ENCODE results near the gene GAMT. TPM values are rescaled to one million over a fixed set of nuclear protein-coding genes. Genes with fewer than 3 reads are reported as not detected.

The GAMT gene
- total RNA-seq, 1 donor from 2014 or later, result 30.9 TPM

DNA sequence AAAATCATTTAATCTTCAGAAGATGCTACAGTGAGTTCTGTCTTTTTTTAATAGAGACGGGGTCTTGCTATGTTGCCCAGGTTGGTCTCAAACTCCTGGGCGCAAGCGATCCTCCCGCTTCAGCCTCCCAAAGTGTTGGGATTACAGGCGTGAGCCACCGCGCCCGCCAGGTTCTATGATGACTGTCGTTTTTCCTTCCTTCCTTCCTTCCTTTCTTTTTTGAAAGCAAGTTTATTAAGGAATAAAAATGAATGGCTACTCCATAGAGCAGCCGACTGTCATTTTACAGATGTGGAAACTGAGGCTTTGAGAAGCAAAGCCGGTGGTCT lies 511 bp upstream of the GAMT start:
- intact Hi-C loops (cut with micrococcal nuclease), result no loop called here

GRCh38 chr19:1400281-1401137 lies 833 bp downstream of the GAMT start:
- intact Hi-C loops (cut with micrococcal nuclease), result no loop called here

DNA sequence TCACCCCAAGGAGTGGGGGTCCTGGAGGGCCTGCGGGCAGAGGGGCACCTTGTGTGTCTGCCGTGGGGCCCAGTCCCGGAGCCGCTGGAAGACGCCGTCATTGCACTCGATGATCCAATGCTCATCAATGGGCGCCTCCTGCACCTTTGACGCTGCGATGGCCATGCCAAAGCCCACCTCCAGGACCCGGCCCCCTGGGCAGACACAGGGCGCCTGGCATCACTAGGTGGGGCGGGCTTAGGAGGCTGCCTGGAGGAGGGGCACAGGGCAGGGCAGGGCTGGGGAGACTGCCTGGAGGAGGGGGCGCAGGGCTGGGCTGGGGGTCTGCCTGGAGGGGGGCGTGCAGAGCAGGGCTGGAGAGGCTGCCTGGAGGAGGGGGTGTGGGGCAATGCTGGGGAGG lies 1.6 kb downstream of the GAMT start:
- intact Hi-C loops (cut with micrococcal nuclease), result no loop called here

DNA sequence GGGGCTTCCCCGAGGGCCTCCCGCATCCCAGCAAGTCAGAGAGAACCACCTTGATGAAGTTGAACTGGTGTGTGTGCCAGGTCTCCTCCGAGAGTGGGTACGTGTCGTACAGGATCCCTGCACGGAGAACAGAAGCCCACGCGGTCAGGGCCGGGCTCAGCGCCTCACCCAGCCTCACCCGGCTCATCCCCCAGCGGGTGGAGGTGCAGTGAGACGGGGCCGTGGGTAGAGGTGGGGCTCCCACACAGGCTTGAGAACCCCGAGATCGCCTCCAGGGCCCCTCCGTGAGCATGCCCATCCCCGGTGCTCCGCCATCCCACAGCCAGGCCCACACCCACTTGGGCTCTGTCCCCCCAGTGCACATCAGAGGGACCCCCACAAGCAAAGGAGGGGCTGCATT lies 2.3 kb downstream of the GAMT start:
- intact Hi-C loops (cut with micrococcal nuclease), result no loop called here

DNA sequence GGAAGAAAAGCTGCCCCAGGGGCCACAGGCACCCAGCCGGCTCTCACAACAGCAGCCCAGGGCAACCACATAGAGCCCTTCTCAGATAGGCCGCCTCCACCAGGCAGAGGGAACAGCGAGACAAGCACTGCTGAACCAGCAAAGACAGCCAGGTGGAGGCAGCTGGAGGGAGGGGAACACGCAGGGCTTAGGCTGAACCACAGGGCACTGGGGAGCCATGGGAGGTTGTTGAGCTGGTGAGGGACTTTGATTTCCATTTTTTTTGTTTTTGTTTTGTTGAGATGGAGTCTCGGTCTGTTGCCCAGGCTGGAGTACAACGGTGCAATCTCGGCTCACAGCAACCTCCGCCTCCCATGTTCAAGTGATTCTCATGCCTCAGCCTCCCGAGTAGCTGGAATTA lies 3.5 kb downstream of the GAMT start:
- intact Hi-C loops (cut with micrococcal nuclease), result no loop called here

DNA sequence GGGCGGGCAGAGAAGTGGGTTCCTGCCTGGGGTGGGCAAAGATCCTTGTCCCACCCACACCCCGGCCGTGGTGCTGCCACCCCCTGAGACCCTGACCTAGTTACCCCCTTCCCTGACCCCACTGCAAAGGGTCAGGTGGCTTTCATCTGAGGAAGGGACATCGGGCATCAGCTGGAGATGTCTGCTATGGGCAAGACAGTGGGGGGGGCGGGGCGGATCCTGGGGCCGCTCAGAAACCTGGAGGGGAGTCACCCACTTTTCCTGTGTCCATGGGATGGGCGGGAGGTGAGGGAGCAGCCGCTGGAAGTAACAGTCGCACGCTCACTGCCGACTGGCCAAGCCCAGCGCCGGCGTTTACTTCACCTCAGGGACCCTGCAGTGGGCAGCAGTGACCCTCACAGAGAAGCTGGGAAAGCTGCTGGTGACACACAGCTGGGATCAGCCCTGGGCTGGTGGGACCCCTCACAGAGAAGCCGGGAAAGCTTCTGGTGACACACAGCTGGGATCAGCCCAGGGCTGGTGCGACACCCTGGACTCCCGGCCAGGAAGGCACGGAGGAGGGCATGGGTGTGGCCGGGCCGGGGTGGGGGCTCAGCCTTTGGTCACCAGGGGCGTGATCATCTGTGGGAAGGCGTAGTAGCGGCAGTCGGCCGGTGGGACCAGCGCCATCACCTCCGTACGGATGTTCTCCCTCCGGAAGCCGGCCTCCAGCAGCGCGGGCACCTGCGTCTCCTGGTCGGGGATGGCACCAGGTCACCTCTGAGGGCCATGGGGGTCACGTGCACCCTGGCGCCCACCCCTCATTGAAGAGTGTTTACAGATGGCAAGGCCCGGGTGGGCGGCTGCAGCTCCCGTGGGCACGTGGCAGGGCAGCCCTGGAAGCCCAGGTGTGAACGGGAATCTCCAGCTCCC lies 4.3 kb downstream of the GAMT start:
- intact Hi-C loops (cut with micrococcal nuclease), result no loop called here

GRCh38 chr19:1396019-1396767 lies 5.1 kb downstream of the GAMT start:
- intact Hi-C loops (cut with micrococcal nuclease), result no loop called here

GRCh38 chr19:1395194-1396018 lies 5.9 kb downstream of the GAMT start:
- intact Hi-C loops (cut with micrococcal nuclease), result no loop called here

GRCh38 chr19:1394252-1395193 lies 6.8 kb downstream of the GAMT start:
- intact Hi-C loops (cut with micrococcal nuclease), result no loop called here

- intact Hi-C loops (cut with micrococcal nuclease), result no loop called here
Measured at GRCh38 chr19:1393841-1394240, 7.5 kb downstream of the GAMT start.

- intact Hi-C loops (cut with micrococcal nuclease), result no loop called here
Measured at GRCh38 chr19:1392939-1393530, 8.3 kb downstream of the GAMT start.

- intact Hi-C loops (cut with micrococcal nuclease), result no loop called here
Measured at GRCh38 chr19:1392407-1392806, 8.9 kb downstream of the GAMT start.

DNA sequence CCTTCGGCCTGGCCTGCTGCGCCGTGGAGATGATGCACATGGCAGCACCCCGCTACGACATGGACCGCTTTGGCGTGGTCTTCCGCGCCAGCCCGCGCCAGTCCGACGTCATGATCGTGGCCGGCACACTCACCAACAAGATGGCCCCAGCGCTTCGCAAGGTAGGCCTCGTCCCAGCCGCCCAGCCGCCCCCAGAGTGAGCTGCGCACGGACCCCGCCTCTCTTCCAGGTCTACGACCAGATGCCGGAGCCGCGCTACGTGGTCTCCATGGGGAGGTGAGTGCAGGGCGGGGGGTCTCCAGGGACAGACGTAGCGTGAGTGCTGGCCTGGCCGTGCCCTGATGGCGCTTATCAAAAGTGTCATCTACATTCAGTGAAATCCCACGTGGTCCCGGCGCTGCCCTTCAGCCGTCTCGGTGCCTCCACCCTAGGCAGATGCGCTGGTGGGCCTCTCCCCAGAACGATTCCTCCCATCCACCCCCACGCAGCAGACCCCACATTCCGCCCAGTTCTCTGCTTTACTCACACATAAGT lies 10.4 kb downstream of the GAMT start:
- intact Hi-C loops (cut with micrococcal nuclease), result no loop called here

GRCh38 chr19:1389033-1389940 lies 12.1 kb downstream of the GAMT start:
- intact Hi-C loops (cut with micrococcal nuclease), result no loop called here

- intact Hi-C loops (cut with micrococcal nuclease), result no loop called here
Measured at GRCh38 chr19:1388637-1389026, 12.7 kb downstream of the GAMT start.

DNA sequence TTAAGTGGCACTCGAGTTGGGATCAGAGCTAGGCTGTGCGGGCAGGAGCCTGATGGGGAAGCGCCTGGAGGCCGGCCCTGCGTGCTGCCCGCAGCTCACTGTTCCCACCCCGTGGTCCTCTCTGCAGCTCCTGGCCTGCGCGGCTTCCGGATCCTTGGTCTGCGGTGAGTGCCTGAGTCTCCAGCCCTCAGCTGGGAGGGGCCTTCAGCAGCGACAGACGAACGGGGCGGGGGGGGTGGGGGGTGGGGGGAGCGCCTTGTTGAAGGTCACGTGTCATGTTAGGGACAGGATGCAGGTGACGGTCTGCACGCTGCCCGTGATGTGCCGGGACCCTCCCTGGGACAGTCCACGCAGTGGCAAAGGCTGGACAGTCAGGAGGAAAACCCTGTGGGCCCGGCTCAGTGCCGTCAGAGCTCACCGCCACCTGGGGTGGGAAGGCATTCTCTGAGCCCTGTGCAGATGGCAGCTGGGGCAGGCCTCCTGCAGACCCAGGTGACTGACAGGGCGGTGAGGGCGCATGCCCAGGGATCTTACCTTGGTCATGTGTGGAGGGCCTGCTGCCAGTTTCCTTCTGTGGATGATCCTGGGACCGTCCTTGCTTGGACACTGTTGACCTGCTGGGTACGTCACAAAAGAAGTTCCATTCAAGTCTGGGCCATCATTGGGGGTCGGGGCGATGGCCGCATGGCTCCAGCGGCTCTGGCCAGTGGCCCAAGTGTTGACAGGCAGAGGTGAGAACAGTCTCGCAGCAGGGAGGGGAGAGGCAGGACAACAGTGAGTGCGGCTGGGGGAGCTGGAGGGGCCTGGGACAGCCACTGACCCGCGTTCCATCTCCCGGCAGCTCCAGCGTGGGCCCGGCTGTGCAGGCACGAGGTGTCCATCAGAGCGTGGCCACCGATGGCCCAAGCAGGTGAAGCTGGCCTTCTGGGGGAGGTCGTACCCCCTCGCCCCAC lies 13.4 kb downstream of the GAMT start:
- intact Hi-C loops (cut with micrococcal nuclease), result no loop called here
